Osteocyte (in vitro differentiated cells): ENCODE measurements around the gene DHRS7B. TPM values are rescaled to one million over a fixed set of nuclear protein-coding genes. Genes with fewer than 3 reads are reported as not detected.

Experiments
- DNase-seq: peaks from one replicate; pipeline ENCODE4 v3.0.0; 2021; ENCODE audit warnings: mixed read lengths; ENCODE audit not compliant: unreplicated experiment; ENCODE audit errors: extremely low spot score
- H3K27ac Mint-ChIP-seq: one replicate; pipeline ENCODE4 v1.8.0; 2021; ENCODE audit warnings: mild to moderate bottlenecking, mixed read lengths; ENCODE audit not compliant: unreplicated experiment
- H3K27me3 Mint-ChIP-seq: one replicate; pipeline ENCODE4 v1.8.0; 2021; ENCODE audit warnings: mixed read lengths; ENCODE audit not compliant: unreplicated experiment
- H3K36me3 Mint-ChIP-seq: one replicate; pipeline ENCODE4 v1.8.0; 2021; ENCODE audit warnings: mixed read lengths; ENCODE audit not compliant: unreplicated experiment
- H3K4me1 Mint-ChIP-seq: one replicate; pipeline ENCODE4 v1.8.0; 2021; ENCODE audit warnings: mixed read lengths; ENCODE audit not compliant: unreplicated experiment
- H3K4me3 Mint-ChIP-seq: one replicate; pipeline ENCODE4 v1.8.0; 2021; ENCODE audit warnings: mild to moderate bottlenecking, moderate library complexity, mixed read lengths; ENCODE audit not compliant: unreplicated experiment
- H3K9me3 Mint-ChIP-seq: one replicate; pipeline ENCODE4 v1.8.0; 2021; ENCODE audit warnings: mixed read lengths; ENCODE audit not compliant: unreplicated experiment
- long read RNA-seq: library from polyadenylated mRNA; unstranded; transcript quantifications from one replicate; pipeline ENCODE4 v2.0.0, GENCODE V29; 2021
- total RNA-seq: library from RNA; stranded (reverse); gene quantifications from 2 replicates; pipeline ENCODE4 v1.2.1, GENCODE V29; 2021
- TF ChIP-seq, protein P1 (sequence below): fragments of 200-600 bp; sonication (generic); IDR thresholded peaks from 2 replicates; pipeline ENCODE4 v1.5.0; 2021; ENCODE audit warnings: antibody characterized with exemption, mild to moderate bottlenecking, moderate library complexity

The DHRS7B gene, protein sequence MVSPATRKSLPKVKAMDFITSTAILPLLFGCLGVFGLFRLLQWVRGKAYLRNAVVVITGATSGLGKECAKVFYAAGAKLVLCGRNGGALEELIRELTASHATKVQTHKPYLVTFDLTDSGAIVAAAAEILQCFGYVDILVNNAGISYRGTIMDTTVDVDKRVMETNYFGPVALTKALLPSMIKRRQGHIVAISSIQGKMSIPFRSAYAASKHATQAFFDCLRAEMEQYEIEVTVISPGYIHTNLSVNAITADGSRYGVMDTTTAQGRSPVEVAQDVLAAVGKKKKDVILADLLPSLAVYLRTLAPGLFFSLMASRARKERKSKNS
- total RNA-seq: 15.7 and 20.1 TPM in 2 replicates
- long read RNA-seq, transcript DHRS7B-202 (7 exons, 2,175 nt): major isoform, 71 of 100 reads
- long read RNA-seq, transcript DHRS7B-201 (6 exons, 1,567 nt): minor isoform, 6 of 100 reads
- long read RNA-seq, partial matches to known transcripts: 1 of 100 reads
- long read RNA-seq, other reads (novel, unspliced or antisense): 18 of 100 reads

DNA sequence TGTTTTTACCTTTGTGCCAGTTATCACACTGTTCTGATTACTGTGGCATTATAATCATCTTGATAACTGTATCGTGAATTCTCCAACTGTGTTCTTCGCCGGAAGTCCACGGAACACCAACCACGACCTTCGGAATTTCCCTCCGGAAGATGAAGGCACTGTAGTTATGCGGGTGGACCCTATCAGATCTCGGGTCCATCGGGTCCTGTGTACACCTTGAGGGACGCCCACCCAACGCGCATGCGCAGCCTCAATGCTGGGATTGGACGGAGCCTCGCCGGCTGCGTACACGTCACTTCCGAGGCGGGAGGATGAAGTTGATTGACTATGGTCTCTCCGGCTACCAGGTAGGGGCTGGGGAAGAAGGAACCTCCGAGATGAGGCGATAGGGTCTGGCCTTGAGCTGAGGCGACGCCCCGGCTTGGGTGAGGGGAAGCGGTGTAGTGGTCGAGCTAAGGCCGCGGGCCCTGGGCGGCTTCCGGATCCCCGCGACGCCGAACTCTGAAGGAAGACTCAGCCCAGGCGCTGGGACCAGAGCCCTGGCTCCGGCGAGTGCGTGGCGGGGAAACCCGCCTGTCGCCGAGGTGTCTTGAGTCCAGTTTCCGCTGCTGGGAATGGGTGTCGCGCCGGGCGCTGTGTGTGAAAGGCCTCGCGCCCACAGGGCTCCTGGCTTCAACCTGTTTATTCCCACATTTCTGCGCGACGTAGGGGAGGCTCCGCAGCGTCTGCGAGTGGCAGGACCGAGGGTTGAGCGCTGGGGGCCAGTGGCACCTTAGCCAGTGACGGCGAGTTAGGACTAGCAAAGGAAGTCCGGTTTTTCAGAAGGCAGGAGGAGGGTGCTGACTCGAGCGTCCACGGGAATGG lies at the start of gene DHRS7B:
TSS of gene DHRS7B (plus strand) at position 320 of the 864 bp plus-strand sequence. CDS start at position 328, 8 bp downstream.
- Mint-ChIP-seq H3K4me3 (peak within 1 kb of the TSS; percentile 94), H3K9me3 (no peaks in the 10 kb centered on the region), H3K36me3 (no peaks in the 10 kb centered on the region), H3K27me3 (peaks cover 27% of the 10 kb centered on the region), H3K4me1 (peaks cover 19% of the 10 kb centered on the region), H3K27ac (peak within 1 kb of the TSS; percentile 96)
- TF ChIP-seq, protein P1, sequence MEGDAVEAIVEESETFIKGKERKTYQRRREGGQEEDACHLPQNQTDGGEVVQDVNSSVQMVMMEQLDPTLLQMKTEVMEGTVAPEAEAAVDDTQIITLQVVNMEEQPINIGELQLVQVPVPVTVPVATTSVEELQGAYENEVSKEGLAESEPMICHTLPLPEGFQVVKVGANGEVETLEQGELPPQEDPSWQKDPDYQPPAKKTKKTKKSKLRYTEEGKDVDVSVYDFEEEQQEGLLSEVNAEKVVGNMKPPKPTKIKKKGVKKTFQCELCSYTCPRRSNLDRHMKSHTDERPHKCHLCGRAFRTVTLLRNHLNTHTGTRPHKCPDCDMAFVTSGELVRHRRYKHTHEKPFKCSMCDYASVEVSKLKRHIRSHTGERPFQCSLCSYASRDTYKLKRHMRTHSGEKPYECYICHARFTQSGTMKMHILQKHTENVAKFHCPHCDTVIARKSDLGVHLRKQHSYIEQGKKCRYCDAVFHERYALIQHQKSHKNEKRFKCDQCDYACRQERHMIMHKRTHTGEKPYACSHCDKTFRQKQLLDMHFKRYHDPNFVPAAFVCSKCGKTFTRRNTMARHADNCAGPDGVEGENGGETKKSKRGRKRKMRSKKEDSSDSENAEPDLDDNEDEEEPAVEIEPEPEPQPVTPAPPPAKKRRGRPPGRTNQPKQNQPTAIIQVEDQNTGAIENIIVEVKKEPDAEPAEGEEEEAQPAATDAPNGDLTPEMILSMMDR: no peak
- DNase-seq: peak; percentile 98

DNA sequence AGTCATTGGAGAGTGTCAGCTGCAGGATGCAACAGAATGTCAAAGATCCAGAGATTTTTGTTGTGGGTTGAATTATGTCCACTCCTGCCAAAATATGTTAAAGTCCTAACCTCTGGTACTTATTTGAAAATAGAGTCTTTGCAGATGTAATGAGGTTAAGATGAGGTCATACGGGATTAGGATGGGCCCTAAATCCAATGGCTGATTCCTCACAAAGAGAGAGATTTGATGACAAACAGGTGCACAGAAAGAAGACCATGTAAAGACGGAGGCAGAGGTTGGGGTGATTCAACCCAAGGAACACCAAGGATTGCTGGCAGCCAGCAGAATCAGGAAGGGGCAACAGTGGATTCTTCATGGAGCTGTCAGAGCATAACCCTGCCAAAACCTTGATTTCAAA lies 49.5 kb upstream of the DHRS7B start:
- Mint-ChIP-seq H3K4me1 (peaks cover 14% of the 10 kb centered on the region), H3K9me3 (no peaks in the 10 kb centered on the region), H3K27ac (no peak overlapping the region), H3K4me3 (no peak overlapping the region), H3K27me3 (peaks cover 20% of the 10 kb centered on the region), H3K36me3 (no peaks in the 10 kb centered on the region)
- no peak for DNase-seq
- TF ChIP-seq, protein P1: no peak

DNA sequence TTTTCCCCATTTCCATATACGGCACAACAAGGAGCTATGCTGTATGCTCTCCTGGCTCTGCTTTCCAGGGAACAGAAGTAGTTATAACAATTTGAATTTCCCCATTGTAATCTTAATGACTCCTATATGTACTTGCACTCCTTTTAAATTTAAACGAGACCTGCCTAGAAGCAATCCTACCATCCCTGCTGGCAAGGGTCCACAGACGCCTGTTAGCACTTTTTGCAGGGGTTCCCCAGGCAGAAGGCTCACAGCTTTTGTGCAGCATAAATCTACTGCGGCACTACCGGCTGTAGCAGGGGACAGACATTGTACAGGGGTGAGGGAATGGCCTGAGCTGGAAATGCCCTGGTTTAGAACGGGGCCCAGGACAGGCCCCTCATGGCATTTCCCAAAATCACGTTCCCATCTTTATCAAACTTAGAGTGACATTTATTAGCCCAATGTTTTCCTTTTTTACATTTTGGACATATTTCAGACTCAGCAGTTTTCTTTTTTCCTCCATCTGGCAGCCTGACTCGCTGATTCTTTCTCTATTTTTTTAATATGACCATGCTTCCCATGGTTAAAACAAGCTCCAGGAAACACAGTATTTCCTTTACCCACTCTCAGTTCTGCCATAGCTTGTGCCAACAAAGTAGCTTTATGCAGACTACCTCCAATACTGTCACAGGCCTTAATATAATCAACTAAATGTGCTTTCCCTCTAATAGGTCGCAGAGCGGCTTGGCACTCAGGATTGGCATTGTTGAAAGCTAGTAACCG lies 48.6 kb upstream of the DHRS7B start:
- Mint-ChIP-seq H3K27me3 (peaks cover 23% of the 10 kb centered on the region), H3K4me1 (peaks cover 14% of the 10 kb centered on the region), H3K4me3 (no peak overlapping the region), H3K9me3 (no peaks in the 10 kb centered on the region), H3K27ac (no peak overlapping the region), H3K36me3 (no peaks in the 10 kb centered on the region)
- TF ChIP-seq, protein P1: no peak
- DNase-seq: no peak

DNA sequence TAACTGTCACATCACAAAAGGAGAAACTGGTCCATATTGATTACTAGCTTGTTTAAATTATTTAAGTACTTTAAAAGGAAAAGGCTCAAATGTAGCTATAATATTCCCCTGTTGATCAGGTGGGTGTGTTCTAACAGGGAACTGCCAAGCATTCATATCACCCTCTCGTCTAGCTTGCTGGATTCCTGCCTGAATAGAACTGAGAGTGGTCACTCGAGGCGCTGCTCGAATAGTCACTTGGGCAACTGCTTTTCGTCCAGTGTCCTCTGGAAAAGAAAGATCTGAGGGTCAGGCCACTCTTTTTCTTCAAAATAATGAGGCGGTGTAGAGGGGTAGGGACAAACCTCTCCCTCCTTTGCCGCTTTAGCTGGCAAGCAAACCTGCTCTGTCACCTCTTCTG lies 47.6 kb upstream of the DHRS7B start:
- H3K27me3 Mint-ChIP-seq: peaks cover 23% of the 10 kb centered on the region
- no peak overlapping the region for H3K27ac Mint-ChIP-seq
- no peak overlapping the region for H3K4me3 Mint-ChIP-seq
- H3K9me3 Mint-ChIP-seq: no peaks in the 10 kb centered on the region
- DNase-seq: no peak
- peaks cover 14% of the 10 kb centered on the region for H3K4me1 Mint-ChIP-seq
- no peaks in the 10 kb centered on the region for H3K36me3 Mint-ChIP-seq
- TF ChIP-seq, protein P1: no peak
